Right ventricle myocardium inferior (tissue), 1 donor: ENCODE results near the gene SRPK3. TPM values are rescaled to one million over a fixed set of nuclear protein-coding genes. Genes with fewer than 3 reads are reported as not detected.

ENCODE experiments used
- ATAC-seq: fragments of 200-7000 bp; cut with Tn5 transposase; one replicate; pipeline ENCODE4 v1.9.1; 2020; ENCODE audit warnings: mild to moderate bottlenecking, moderate library complexity
- DNase-seq: peaks from one replicate; pipeline ENCODE4 v3.0.0; 2021; ENCODE audit errors: missing footprints
- intact Hi-C: fragments of 100-400 bp; cut with DNase I; formaldehyde crosslinking; loops from one replicate; pipeline ENCODE4 v1.11.0; 2022
- total RNA-seq: library from RNA; stranded (reverse); fragmentation: NEBNext Ultra II Directional; extraction: Animal tissue kit (Norgen Biotek cat#: 25700); gene quantifications from one replicate; pipeline ENCODE4 v1.2.1, GENCODE V29; 2021
- donor health status: DM: no; HTN: yes; CAD: no; lungs with severe emphysema.

SRPK3 gene
- total RNA-seq, 1 donor from 2014 or later = 43.3 TPM

- ATAC-seq (no peak), DNase-seq (no peak)
- intact Hi-C loops = no loop called here
These were observed 12.3 kb upstream of the SRPK3 start for GRCh38 chrX:153768311-153769157.

GRCh38 chrX:153769158-153769864, 11.5 kb upstream of the SRPK3 start:
- no peak for DNase-seq
- intact Hi-C loops = no loop called here
- no peak for ATAC-seq

DNA sequence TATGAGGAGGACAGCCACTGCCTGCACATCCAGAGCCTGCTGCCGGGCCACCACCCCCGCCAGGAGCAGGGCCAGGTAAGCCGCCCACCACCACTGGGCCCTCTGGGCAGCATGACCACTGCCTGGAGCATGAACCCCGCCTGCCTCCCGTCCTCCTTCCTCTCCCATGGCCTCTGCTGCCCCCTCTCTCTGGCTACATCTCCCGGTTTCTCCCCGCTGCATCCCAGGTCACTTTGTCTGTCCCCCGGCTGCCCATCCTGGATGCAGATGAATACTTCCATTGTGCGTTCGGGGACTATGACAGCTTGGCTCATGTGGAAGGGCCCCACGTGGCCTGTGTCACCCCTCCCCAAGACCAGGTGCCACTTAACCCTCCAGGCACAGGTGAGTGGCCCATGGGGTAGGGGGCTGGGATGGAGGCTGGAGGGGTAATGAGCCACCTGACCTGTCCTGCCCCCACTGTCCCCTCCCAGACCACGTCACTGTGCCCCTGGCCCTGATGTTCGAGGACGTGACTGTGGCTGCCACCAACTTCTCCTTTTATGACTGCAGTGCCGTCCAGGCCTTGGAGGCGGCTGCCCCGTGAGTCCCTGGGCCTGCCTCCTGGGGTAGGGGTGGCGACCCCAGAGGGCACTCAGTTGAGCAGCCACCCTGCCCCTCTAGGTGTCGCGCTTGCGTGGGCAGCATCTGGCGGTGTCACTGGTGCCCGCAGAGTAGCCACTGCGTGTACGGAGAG, 10.8 kb upstream of the SRPK3 start:
- ATAC-seq (no peak), DNase-seq (no peak)
- intact Hi-C loops = no loop called here

- DNase-seq = no peak
- ATAC-seq = no peak
- intact Hi-C loops = no loop called here
These were observed 10.0 kb upstream of the SRPK3 start for GRCh38 chrX:153770601-153771414.

GRCh38 chrX:153771415-153772315, 9.2 kb upstream of the SRPK3 start:
- intact Hi-C loops = no loop called here
- DNase-seq = no peak
- ATAC-seq = no peak

DNA sequence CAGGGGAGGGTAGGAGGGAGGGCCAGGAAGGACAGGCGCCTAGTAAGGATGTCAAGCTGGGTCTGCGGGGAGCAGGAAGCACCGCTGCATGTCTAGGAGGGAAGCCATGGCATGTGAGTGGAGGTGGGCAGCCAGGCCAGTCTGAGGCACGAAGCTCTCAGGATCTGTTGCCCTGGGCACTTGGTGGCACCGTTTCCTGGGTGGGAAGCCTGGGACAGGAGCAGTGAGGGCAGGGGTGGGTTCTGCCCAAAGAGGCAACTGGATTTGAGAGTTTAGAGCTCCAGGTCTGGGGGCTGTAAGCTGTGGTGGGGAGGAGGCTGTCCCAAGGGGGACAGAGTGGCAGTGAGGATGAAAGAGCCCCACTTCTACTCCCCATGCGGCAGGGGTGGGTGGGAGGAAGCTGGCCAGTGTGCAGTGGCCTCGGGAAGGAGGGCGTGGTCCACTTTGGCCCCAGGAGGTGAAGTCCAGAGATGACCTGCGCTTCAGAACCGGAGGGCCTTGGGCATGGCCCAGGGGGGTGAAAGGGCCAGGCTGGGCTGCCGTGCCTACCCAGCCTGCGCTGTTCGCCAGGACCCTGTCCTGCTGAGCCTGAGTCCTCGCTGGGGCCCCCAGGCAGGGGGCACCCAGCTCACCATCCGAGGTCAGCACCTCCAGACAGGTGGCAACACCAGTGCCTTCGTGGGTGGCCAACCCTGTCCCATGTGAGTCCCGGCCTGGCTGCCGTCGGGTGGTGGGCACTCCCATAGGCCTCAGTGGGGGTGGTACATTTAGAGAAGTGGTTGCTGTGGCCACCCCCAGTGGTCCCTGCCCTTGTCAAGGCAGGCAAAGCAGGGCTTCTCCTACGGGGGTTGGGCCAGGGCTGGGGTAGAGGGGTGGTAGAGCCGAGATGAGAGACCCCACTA, 8.3 kb upstream of the SRPK3 start:
- intact Hi-C loops = no loop called here
- DNase-seq = no peak
- no peak for ATAC-seq

DNA sequence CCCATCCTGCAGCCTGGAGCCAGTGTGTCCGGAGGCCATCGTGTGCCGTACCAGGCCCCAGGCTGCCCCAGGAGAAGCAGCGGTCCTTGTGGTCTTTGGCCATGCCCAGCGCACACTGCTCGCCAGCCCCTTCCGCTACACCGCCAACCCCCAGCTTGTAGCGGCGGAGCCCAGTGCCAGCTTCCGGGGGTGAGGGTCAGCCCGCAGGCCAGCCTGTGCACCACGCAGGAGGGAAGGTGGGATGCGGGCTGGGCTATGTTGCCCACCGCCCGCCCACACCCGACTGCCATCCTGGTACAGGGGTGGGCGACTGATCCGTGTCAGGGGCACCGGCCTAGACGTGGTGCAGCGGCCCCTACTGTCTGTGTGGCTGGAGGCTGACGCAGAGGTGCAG, 7.6 kb upstream of the SRPK3 start:
- intact Hi-C loops = no loop called here
- ATAC-seq (no peak), DNase-seq (no peak)

DNA sequence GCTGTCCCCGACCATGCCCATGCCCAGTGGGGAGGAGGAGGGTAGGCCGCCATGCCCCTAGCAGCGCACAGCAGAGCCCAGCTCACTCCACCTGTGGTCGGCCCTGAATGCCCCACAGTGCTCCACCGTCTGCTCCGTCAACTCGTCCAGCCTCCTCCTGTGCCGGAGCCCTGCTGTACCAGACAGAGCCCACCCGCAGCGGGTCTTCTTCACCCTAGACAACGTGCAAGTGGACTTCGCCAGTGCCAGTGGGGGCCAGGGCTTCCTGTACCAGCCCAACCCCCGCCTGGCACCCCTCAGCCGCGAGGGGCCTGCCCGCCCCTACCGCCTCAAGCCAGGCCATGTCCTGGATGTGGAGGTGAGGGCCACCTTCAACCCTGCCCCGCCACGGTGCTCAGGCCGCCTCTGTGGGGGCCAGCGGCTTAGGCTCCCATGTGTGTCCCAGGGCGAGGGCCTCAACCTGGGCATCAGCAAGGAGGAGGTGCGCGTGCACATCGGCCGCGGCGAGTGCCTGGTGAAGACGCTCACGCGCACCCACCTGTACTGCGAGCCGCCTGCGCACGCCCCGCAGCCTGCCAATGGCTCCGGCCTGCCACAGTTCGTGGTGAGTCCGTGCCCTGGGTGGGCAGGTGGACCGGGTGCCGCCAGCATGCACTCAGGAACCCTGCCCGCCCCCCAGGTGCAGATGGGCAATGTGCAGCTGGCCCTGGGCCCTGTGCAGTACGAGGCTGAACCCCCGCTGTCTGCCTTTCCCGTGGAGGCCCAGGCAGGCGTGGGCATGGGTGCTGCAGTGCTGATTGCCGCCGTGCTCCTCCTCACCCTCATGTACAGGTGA, 6.9 kb upstream of the SRPK3 start:
- ATAC-seq (no peak), DNase-seq (peak; percentile 21)
- intact Hi-C loops = no loop called here

- ATAC-seq (no peak), DNase-seq (peak; percentile 27)
- intact Hi-C loops = no loop called here
These were observed 6.1 kb upstream of the SRPK3 start for GRCh38 chrX:153774576-153775292.

DNA sequence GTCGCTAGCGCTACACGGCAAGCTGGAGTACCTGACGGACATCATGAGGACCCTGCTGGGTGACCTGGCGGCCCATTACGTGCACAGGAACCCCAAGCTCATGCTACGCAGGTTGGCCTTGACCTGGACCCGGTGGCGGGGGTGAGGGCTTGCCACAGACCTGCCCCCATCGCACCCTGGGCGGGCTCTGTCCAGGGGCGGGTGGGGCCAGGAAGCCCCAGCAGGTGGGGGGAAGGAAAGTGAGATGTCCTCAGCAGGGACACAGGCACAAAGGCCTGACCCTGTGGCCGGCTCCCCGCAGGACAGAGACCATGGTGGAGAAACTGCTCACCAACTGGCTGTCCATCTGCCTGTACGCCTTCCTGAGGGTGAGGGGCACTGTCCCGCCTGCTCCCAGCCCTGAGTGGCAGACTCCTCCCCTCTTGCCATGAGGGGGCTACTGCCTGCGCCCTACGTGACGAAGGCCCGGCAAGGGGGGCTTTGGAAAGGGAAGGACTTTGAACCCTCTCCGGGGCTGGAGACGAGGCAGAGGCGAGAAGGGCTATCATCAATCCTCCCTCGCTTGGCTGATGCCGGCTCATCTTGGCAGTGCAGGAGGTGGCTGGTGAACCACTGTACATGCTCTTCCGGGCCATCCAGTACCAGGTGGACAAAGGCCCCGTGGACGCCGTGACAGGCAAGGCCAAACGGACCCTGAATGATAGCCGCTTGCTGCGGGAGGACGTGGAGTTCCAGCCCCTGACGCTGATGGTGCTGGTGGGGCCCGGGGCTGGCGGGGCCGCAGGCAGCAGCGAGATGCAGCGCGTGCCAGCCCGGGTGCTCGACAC, 5.3 kb upstream of the SRPK3 start:
- DNase-seq (peak; percentile 48), ATAC-seq (no peak)
- intact Hi-C loops = no loop called here

DNA sequence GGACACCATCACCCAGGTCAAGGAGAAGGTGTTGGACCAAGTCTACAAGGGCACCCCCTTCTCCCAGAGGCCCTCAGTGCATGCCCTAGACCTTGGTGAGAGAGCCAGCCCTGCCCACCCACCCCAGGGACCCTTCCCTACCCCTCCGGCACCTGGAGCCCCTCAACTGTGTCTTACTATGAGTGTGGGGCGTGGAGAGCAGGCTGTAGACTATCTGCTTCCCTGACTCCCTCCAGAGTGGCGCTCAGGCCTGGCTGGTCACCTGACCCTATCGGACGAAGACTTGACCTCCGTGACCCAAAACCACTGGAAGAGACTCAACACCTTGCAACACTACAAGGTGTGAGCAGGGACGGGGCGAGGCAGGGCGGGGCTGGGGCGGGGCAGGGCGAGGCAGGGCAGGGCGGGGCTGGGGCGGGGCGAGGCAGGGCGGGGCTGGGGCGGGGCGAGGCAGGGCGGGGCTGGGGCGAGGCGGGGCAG, 4.7 kb upstream of the SRPK3 start:
- intact Hi-C loops = no loop called here
- ATAC-seq (no peak), DNase-seq (peak; percentile 16)

- ATAC-seq (no peak), DNase-seq (peak; percentile 9)
- intact Hi-C loops = no loop called here
These were observed 4.2 kb upstream of the SRPK3 start for GRCh38 chrX:153776611-153777045.

DNA sequence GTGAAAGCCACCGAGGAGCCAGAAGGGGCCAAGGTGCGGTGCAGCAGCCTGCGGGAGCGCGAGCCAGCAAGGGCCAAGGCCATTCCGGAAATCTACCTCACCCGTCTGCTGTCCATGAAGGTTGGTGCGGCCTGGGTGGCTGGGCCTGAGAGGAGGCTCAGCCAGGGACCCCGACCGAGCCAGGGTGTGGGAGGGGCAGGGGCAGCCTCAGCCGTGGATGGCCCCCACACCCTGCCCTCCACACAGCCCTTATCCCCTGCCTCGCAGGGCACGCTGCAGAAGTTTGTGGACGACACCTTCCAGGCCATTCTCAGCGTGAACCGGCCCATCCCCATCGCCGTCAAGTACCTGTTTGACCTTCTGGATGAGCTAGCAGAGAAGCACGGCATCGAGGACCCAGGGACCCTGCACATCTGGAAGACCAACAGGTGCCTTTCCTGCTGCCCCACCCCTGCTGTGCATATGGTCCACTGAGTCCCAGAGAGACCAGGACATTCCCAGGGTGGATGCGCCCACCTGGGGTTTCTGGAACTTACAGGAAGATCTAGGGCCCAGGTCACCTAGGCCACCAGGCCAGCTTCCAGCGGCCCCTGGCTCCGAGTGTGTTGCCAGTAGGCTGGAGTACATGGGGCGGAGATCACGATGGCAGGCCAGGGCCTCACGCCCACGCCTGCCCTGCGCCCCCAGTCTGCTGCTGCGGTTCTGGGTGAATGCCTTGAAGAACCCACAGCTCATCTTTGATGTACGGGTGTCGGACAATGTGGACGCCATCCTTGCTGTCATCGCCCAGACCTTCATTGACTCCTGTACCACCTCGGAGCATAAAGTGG, 3.4 kb upstream of the SRPK3 start:
- intact Hi-C loops = no loop called here
- DNase-seq = peak; percentile 4
- no peak for ATAC-seq

- no peak for ATAC-seq
- intact Hi-C loops = no loop called here
- DNase-seq = peak; percentile 11
These were observed 2.7 kb upstream of the SRPK3 start for GRCh38 chrX:153778181-153778580.
